Measurements from ENCODE around the gene SLC22A23. TPM values are rescaled to one million over a fixed set of nuclear protein-coding genes. Genes with fewer than 3 reads are reported as not detected.

SLC22A23 gene
- total RNA-seq, 4 donors from 2014 or later: 26.6 to 42.6 (median 37.6) TPM

- Histone ChIP-seq H3K9me3 (no peaks in the 10 kb centered on the region), H3K27ac (no peak overlapping the region), H3K4me3 (no peak overlapping the region), H3K36me3 (peaks cover 0 to 3% (median 2%) of the 10 kb centered on the region in 3 donors), H3K27me3 (no peaks in the 10 kb centered on the region), H3K4me1 (peaks cover 0 to 48% (median 4%) of the 10 kb centered on the region in 3 donors)
- intact Hi-C loops (cut with DNase I): no loop called here
- 87 to 88% methylated on average over 5 of the region's 5 CpGs for WGBS, 2 donors
- TF ChIP-seq CTCF (IDR thresholded peaks at IDR 0.05) (no peak), POLR2A (IDR thresholded peaks at IDR 0.05) (no peak)
- DNase-seq: no peak
Observed at GRCh38 chr6:3373597-3374203, 83.2 kb downstream of the SLC22A23 start.

DNA sequence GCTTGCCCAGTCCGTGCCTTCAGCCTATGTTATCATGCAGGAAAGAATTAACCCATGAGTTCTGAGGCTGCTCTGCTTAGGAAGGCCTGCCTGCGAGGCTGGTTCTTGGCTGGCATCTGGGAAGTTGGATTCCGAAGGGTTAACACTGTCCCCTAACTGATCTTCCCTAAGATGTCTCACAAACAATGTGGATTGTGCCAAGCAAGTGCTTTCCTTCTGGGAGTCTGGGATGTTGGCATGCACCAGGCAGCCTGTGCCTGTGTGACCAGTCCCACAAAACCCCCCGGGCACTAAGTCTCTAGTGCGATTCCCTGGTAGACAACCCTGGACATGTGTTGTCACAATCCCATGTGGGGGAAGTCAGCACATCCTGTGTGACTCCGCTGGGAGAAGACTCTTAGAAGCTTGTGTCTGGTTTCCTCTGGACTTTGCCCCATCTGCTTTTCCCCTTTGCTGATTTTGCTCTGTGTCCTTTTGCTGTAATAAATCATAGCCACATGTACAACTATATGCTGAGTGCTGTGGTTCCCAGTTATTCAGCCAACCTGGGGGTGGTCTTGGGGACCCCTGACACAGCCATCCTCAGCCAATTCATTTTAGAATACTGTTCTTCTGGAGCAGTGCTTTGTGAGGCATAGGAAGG is 83.8 kb downstream of the SLC22A23 start:
- H3K4me3 ChIP-seq: no peak overlapping the region
- intact Hi-C loops (cut with DNase I): no loop called here
- peaks cover 0 to 7% (median 2%) of the 10 kb centered on the region in 3 donors for H3K36me3 ChIP-seq
- no peak for TF ChIP-seq POLR2A (IDR thresholded peaks at IDR 0.05)
- no peak overlapping the region for H3K27ac ChIP-seq
- H3K9me3 ChIP-seq: no peaks in the 10 kb centered on the region
- no peaks in the 10 kb centered on the region for H3K27me3 ChIP-seq
- 61 to 78% methylated on average over 5 of the region's 6 CpGs for WGBS, 2 donors
- DNase-seq: no peak
- peaks cover 0 to 41% (median 4%) of the 10 kb centered on the region in 3 donors for H3K4me1 ChIP-seq

GRCh38 chr6:3372184-3372846 is 84.5 kb downstream of the SLC22A23 start:
- H3K9me3 ChIP-seq: no peaks in the 10 kb centered on the region
- DNase-seq: no peak
- intact Hi-C loops (cut with DNase I): no loop called here
- peaks cover 0 to 41% (median 2%) of the 10 kb centered on the region in 3 donors for H3K4me1 ChIP-seq
- no peak overlapping the region for H3K27ac ChIP-seq
- H3K4me3 ChIP-seq: no peak overlapping the region
- H3K36me3 ChIP-seq: peaks cover 0 to 12% (median 2%) of the 10 kb centered on the region in 3 donors
- 84% methylated on average over 12 of the region's 12 CpGs for WGBS, 2 donors
- TF ChIP-seq CTCF (IDR thresholded peaks at IDR 0.05): no peak
- no peak for TF ChIP-seq POLR2A (IDR thresholded peaks at IDR 0.05)
- no peaks in the 10 kb centered on the region for H3K27me3 ChIP-seq

DNA sequence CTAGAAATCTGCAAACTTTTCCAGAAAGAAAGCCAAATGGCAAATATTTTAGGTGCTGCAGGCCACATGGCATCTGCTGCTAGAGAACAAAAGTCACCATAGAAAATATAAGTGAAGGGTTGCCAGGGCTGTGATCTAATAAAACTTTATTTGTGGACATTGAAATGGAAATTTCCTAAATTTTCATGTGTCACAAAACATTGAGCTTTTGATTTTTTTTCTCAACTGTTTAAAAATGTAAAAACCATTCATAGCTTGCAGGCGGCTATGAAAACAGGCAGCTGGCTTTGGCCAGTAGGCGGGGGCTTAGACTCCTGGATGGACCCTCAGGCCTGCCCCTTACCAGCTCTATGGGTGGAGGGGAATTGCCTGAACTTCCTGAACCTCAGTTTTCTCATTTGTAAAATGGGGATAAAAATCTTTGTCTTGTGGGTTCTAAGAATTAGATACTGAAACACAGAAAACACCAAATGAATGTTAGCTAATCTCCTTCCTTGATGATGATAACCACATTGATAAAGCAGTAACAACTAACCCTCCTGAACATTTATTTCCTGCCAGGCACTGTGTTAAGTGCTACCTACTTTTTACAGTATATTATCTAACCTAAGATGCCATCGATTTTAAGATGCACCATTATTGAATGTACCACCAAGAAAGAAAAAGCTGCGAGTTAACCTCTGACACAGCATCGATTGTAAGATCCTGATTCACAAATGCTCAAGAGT is 85.5 kb downstream of the SLC22A23 start:
- no peaks in the 10 kb centered on the region for H3K27me3 ChIP-seq
- H3K36me3 ChIP-seq: peaks cover 0 to 15% (median 2%) of the 10 kb centered on the region in 3 donors
- peaks cover 0 to 47% (median 0%) of the 10 kb centered on the region in 3 donors for H3K4me1 ChIP-seq
- peak overlapping the region in 2 of 4 donors; percentile 18 to 19 for H3K27ac ChIP-seq
- 85% methylated on average over 5 of the region's 5 CpGs for WGBS, 2 donors
- no peak for DNase-seq
- H3K9me3 ChIP-seq: no peaks in the 10 kb centered on the region
- no peak for TF ChIP-seq CTCF (IDR thresholded peaks at IDR 0.05)
- no peak for TF ChIP-seq POLR2A (IDR thresholded peaks at IDR 0.05)
- intact Hi-C loops (cut with DNase I): no loop called here
- no peak overlapping the region for H3K4me3 ChIP-seq

DNA sequence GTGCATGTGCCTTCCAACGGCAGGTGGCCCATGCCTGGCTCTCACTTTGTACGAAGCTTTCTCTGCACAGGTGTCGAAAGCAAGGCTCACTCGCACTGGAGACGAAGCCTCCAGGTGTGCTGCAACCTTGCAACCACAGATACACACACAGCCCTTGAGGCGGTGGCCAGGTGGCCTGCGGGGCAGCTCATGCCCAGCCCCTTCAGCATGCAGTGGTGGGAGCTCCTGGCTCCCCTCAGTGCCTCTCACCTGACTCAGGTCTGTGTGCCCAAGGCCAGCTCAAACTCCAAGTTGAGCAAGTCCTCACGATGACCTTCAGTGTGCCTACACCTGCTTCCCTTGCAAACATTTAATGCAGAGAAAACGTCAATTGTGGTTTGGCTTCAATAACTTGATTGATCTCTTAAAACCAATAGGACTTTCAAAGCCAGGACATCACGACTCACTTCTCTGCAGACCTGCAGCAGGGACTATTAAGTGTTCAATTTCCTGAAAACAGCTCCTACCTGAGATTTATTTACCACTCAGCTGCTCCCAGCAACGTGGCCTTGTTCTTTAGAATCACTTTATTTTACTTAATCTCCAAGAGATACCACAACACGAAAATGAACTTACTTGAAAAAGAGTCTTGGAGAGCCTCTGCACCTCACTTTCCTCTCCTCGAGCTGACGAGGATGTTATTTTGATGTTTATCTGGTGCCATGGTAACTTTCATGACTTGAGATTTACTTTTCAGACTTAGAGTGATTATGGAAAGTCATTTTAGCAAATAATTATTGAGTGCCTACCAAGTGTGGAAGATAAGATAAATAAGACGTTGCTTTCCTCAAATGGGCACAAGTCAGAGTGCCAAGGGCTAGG is 86.3 kb downstream of the SLC22A23 start:
- peaks cover 0 to 47% (median 0%) of the 10 kb centered on the region in 3 donors for H3K4me1 ChIP-seq
- WGBS, 2 donors: 25 to 45% methylated on average over 8 to 11 of the region's 15 CpGs
- peak overlapping the region in 2 of 4 donors; percentile 18 to 19 for H3K27ac ChIP-seq
- intact Hi-C loops (cut with DNase I): no loop called here
- H3K27me3 ChIP-seq: no peaks in the 10 kb centered on the region
- no peak for TF ChIP-seq POLR2A (IDR thresholded peaks at IDR 0.05)
- no peak overlapping the region for H3K4me3 ChIP-seq
- DNase-seq: no peak
- no peaks in the 10 kb centered on the region for H3K9me3 ChIP-seq
- H3K36me3 ChIP-seq: peaks cover 0 to 15% (median 2%) of the 10 kb centered on the region in 3 donors
